ENCODE measurements around the gene SYNE2.
"Not testable (repeated sequence)": the region's sequence is repeated elsewhere in the genome, so short reads cannot be mapped to it uniquely, and the experiment has no call there.

The SYNE2 gene

DNA sequence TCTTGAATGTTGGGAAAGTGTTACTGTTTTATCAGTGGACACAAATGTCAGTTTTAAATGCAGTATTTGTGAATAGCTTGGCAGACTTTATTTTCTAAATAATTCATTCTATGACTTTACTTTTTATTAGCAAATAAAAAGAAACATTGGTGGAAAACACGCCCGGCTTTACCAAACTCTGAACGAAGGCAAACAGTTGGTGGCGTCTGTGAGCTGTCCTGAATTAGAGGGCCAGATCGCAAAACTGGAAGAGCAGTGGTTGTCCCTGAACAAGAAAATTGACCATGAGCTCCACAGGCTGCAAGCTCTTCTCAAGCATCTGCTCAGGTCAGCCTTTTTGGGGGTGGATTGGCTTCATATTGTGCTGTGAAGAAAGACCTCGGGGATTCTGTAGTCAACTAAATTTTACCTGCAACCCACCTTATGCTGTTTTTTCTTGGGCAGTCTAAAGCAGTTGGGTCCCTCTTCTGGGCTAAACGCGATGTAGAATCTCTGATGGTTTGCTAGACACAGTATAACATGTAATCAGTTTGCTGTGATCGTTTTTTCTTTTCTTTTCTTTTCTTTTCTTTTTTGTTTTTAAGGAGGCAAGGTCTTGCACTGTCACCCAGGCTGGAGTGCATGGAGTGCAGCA is 285.0 kb downstream of the SYNE2 start:
- no peak for DNase-seq

DNA sequence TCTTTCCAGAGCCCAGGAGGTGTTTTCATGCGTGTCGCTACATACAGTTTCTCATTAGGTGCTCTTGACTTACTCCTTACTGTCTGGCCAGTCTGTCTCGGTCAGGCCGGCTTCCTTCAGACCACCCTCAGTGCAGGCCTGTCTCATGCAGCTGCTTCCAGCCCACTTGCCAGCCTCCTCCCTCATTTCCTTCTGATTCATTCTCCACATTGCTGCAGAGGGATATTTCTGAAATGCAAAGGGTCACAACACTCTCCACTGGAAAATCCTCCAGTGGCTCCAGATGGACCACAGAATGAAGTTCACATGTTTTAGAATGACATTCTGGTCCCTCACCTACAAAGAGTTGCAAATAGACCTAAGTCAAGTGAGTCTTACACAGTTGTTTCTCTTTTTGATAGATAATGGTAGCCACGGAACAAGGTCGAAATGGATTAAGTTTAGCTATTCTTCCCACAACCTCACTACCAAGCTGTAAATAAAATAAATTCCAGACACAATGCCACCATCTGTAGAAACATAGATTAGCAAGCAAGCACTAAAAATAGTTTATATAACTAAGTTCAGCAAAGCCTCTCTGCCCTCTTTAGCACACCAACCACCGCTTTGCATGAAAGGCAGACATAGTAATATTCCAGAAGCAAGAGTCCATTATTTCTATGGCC is 294.5 kb downstream of the SYNE2 start:
- no peak for DNase-seq

GRCh38 chr14:64149921-64150320 is 297.1 kb downstream of the SYNE2 start:
- no peak for DNase-seq

GRCh38 chr14:64158608-64159007 is 305.8 kb downstream of the SYNE2 start:
- no peak for DNase-seq

- DNase-seq: no peak
Measured at GRCh38 chr14:64159588-64159987, 306.8 kb downstream of the SYNE2 start.

DNA sequence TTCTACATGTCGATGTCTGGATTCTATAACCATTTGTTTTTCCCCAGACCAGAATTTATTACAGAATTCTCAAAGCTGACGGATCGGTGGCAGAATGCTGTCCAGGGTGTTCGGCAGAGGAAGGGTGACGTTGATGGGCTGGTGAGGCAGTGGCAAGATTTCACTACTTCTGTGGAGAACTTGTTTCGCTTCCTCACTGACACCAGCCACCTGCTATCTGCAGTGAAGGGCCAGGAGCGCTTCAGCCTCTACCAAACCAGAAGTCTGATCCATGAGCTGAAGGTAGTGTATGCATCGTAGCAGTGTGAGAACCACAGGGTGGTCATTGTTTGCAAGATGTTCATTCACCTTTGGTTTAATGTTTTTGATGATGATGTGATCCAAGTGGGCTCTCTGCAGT is 317.4 kb downstream of the SYNE2 start:
- no peak for DNase-seq

DNA sequence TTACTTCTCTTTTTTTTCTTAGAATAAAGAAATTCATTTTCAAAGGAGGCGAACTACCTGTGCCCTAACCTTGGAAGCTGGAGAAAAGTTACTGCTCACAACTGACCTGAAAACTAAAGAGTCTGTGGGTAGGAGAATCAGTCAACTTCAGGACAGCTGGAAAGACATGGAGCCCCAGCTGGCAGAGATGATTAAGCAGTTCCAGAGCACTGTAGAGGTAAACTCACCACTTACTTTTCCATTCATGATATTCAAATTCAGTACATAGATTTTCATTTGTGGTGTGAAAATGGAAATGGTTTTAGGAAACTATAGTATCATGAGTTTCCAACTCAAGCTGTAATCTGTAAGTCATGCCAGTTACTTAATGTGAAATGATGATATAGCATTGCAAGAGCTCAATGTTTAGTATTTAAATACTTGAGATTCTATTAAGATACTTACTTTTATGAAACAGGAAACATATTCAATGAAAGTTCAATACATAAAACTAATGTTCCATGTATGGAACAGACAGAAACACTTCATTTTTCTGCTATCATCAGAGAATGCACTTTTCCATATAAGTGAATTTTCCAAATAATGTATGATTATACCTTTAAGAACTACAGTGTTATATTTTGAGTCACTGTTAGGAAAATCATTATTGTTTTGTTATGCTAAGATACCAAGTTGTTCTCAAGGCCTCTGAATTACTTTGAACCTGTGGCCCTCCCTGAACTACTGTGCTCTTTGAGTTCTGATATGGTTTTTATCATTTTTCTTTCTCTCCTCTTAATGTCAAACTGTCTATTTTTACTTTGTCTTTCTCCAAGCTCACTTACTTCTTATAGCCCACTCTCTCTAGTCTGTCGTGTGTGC is 322.3 kb downstream of the SYNE2 start:
- DNase-seq: no peak

- DNase-seq: no peak
Measured at GRCh38 chr14:64176330-64176729, 323.5 kb downstream of the SYNE2 start.

- no peak for DNase-seq
Measured at GRCh38 chr14:64178814-64179213, 326.0 kb downstream of the SYNE2 start.

GRCh38 chr14:64182908-64183307 is 330.1 kb downstream of the SYNE2 start:
- not testable (repeated sequence) for DNase-seq

DNA sequence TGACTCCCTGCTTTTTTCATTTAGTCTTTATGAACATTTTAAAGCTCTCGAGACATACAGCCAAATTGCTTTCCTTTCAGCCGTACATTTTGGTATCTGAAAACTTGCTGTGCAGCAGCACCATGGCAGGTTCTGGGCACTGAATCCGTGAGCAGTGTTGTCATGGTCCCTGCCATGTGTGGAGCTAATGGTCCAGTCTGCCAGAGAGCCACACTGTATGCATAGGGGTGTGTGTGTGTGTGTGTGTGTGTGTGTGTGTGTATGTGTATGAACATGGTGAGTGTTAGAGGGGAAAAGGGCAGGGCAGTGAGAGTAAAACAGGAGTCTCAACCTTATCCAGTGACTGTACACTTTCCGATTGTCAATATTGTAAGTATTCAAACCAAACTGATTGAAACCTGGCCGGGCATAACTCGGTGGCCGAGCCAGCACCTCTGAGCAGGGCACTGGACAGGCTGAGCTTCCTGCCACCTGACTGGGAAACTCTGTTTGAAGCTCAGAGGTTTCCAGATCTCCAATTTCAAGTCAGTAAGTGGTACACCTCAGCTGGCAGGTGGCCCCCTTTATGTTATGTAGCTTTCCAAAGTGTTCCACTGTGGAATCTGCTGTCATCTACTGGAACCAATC is 331.4 kb downstream of the SYNE2 start:
- no peak for DNase-seq

- no peak for DNase-seq
Measured at GRCh38 chr14:64185184-64185583, 332.4 kb downstream of the SYNE2 start.

DNA sequence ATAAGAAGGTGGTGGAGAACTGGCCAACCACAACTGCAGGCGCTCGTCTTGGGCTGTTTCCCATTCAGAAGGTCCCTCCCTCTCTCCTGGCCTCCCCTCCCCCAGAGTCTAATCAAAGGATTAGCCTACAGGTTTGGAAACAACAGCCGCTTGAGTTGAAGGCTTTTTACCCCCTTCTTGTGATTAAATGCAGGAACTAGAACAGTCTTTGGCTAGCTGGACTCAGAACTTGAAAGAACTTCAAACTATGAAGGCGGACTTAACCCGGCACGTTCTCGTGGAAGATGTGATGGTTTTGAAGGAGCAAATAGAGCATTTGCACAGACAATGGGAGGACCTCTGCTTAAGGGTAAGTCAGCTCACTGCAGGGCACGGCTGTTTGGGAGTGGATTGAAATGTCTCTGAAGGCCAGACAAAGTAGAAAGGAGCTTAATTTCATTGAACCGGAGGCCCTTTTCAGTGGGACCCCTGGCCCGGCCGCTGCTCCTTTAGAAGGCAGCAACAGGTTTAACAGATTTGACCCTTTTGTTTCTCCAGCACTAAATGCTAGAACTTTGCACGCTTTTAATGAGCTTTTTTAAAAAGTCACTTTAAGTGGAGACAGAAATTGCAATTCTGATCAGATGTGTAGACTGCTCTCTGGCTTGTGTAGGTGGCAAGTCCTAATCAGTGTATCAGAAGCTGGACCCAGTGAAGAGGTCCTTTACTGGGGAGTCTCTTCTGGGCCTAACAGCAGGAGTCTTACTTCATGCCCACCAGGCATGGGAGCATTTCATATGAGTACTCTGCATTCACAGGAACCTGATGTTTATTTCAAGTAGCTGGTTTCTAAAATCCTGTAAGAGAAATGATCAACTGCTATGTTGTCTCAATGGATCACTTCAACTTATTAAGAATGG is 333.7 kb downstream of the SYNE2 start:
- no peak for DNase-seq

DNA sequence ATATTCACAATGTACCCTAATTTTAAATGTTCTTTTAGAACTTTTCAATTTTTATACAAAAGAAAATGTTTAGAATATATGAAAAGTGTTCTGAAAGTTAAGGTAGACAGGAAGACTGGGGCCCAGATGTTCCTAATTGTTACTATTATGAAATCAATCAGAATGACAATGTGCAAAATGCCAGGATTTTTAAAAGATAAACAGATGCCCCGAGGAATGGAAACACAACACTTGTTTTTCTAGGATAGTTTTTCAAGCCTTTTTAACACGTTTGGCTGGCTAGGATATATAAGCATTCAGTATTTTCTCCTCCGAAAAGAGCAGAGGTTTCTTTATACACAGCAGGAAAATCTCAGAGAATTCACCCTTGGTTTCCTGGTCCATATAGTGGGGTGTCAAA is 334.5 kb downstream of the SYNE2 start:
- DNase-seq: no peak

GRCh38 chr14:64190974-64191502 is 338.2 kb downstream of the SYNE2 start:
- DNase-seq: no peak

- no peak for DNase-seq
Measured at GRCh38 chr14:64191756-64192155, 339.0 kb downstream of the SYNE2 start.

DNA sequence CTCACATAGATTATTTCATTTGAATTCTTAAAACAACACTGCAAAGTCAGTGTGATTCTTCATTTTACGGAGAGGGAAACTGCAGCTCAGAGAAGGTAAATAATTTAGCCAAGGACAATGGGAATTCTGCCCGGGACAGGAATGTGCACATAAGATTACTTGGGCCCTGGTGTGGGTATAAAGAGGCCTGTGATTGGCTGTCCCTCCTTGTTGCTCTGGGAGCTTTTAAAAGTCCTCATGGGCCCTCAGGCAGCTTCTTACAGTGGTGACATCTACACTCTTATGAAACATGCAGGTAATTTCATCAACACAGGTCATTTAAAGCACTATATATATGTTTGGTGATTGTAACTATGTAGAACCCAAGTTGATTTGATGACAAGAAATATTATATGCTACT is 341.0 kb downstream of the SYNE2 start:
- DNase-seq: no peak

DNA sequence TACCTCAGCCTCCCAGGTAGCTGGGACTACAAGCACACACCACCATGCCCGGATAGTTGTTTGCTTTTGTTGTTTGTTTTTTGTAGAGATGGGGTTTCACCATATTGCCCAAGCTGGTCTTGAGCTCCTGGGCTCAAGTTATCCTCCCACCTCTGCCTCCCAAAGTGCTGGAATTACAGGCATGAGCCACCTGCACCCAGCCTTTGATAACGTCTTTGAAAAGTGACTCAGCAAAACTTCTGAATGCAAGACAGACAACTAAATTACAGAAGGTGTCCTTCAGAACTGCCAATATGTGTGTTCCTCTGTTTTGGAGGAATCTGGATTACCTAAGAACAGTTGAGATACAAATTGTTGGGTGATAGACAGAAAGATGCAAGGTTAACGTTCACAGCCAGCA is 341.6 kb downstream of the SYNE2 start:
- DNase-seq: no peak

DNA sequence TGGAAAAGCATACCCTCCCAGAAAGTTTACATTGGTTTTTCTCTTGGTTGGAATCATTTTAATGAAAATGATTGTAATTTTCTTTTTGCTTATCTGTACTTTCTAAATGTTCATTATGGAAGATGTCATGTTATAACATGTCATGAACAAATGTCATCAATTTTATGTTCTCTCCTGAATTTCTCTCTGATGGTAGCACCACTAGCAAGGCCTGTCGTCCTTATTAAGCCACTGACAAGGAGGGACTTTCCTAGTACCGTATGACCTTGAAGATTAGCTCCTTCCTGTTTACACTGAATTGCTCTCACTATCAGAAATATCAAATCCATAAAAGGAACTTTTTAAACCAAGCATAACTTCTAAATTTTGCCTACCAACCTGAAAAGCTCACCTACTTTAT is 342.4 kb downstream of the SYNE2 start:
- DNase-seq: no peak

- DNase-seq: no peak
Measured at GRCh38 chr14:64196056-64196455, 343.3 kb downstream of the SYNE2 start.

DNA sequence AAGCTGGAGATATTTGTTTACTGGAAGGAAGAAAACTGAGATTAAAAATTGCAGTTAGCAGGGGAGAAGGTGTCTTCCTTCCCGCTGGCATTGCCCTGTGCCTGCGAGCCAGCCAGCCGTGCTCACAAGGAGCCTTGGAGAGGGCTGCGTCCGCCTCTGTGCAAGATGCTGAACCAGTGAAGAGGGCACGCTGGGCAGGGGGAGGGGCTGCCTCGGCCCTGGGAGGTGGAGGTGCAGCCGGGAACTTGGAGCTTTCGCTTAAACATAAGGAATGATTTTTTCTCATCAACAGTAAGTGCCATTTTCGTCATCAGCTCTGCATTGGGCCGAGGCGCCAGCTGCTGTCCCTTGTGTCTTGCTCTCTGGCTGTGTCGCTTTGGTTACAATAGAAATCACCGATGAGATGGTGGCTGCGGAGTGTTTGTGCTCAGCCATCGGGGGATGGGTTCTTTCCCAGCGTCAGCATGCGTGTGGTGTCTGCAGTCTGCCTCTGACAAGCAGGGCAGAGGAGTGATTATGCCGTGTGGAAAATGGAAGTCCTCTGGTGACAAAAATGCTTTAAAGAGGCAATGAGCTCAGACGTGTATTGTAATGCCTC is 344.1 kb downstream of the SYNE2 start:
- DNase-seq: no peak

DNA sequence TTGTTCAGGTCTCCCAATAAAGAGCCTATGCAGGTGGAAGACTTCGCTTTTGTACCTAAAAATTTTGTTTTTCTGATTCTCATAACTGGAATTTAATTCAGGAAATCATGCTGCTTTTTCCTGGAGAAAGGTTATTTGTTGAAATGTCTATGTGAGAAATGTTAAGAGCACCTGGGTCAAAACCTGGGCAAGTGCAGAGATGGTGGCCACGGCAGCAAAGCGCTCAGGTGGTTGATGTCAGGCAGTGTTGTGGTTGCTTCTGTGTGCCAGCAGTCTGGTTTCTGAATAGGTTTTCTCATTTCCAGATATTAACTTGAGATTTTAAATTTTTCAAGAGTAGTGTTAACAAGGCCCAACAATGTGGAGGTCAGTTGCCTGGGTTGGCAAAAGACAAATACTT is 345.2 kb downstream of the SYNE2 start:
- DNase-seq: no peak
